ENCODE data around the gene SLC6A11.

DNA sequence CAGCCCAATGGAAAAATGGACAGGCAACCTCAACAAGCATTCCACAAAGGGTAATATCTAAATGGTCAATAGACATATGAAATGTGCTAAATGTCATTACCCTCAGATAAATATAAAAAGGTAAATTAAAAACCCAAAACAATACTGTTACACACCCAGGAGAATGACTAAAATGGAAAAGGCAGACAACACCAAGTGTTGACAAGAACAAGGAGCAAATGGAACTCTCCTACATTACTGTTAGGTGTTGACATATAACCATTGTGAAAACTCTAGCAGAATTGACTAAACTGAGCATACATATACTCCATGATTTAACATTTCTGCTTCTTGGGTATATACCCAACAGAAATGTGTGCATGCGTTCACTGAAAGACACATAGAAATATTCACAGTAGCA lies 25.3 kb upstream of the SLC6A11 start:
- no peak for TF ChIP-seq NR3C1 (CRISPR knock-in tag; IDR thresholded peaks at IDR 0.05)
- TF ChIP-seq POLR2A (conservative IDR thresholded peaks at IDR 0.05) = no peak
- no peak for TF ChIP-seq FOXK2 (conservative IDR thresholded peaks at IDR 0.05 in 1 of 2, IDR thresholded peaks at IDR 0.05 in 1 of 2; ENCODE audit: low read depth in 2 of 2)
- no peak for TF ChIP-seq FOXP1 (CRISPR knock-in tag; IDR thresholded peaks at IDR 0.05)
- TF ChIP-seq, protein P1, sequence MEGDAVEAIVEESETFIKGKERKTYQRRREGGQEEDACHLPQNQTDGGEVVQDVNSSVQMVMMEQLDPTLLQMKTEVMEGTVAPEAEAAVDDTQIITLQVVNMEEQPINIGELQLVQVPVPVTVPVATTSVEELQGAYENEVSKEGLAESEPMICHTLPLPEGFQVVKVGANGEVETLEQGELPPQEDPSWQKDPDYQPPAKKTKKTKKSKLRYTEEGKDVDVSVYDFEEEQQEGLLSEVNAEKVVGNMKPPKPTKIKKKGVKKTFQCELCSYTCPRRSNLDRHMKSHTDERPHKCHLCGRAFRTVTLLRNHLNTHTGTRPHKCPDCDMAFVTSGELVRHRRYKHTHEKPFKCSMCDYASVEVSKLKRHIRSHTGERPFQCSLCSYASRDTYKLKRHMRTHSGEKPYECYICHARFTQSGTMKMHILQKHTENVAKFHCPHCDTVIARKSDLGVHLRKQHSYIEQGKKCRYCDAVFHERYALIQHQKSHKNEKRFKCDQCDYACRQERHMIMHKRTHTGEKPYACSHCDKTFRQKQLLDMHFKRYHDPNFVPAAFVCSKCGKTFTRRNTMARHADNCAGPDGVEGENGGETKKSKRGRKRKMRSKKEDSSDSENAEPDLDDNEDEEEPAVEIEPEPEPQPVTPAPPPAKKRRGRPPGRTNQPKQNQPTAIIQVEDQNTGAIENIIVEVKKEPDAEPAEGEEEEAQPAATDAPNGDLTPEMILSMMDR (IDR thresholded peaks at IDR 0.05 in 2 of 3, conservative IDR thresholded peaks at IDR 0.05 in 1 of 3; ENCODE audit: insufficient read depth in 2 of 3, low read depth in 1 of 3, low read length in 3 of 3) = no peak
- no peak for TF ChIP-seq CREB1 (IDR thresholded peaks at IDR 0.05)
- TF ChIP-seq CREB1 (CRISPR knock-in tag; IDR thresholded peaks at IDR 0.05) = no peak
- TF ChIP-seq RAD21 (CRISPR knock-in tag; conservative IDR thresholded peaks at IDR 0.05 in 1 of 2, IDR thresholded peaks at IDR 0.05 in 1 of 2) = no peak
- TF ChIP-seq, protein P2, sequence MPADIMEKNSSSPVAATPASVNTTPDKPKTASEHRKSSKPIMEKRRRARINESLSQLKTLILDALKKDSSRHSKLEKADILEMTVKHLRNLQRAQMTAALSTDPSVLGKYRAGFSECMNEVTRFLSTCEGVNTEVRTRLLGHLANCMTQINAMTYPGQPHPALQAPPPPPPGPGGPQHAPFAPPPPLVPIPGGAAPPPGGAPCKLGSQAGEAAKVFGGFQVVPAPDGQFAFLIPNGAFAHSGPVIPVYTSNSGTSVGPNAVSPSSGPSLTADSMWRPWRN (IDR thresholded peaks at IDR 0.05; ENCODE audit: low read depth) = no peak

Data from K562 (cell line).